Measurements from ENCODE around the gene FOXN4. TPM values are rescaled to one million over a fixed set of nuclear protein-coding genes. Genes with fewer than 3 reads are reported as not detected.

FOXN4 gene
- total RNA-seq, 1 experiment from 2014 or later: 0.52 TPM

- Histone ChIP-seq H3K36me3 (ENCODE audit: control insufficient read depth in 1 of 2, insufficient read depth in 2 of 2, low read length in 2 of 2) (no peaks in the 10 kb centered on the region), H3K27me3 (ENCODE audit: insufficient read depth, low read length) (no peaks in the 10 kb centered on the region), H4K20me1 (ENCODE audit: insufficient read depth) (no peaks in the 10 kb centered on the region), H2AFZ (ENCODE audit: low read depth, low read length, poor library complexity, severe bottlenecking) (no peak overlapping the region), H3K79me2 (ENCODE audit: insufficient read depth, low read length) (no peaks in the 10 kb centered on the region), H3K4me2 (ENCODE audit: low read length) (no peak overlapping the region), H3K9me3 (ENCODE audit: control insufficient read depth in 1 of 2, insufficient read depth in 1 of 2, low read depth in 1 of 2, low read length in 2 of 2) (no peaks in the 10 kb centered on the region), H3K9ac (ENCODE audit: low read length) (no peak overlapping the region), H3K9me2 (ENCODE audit: insufficient read depth) (no peaks in the 10 kb centered on the region), H3K27ac (ENCODE audit: low read depth, low read length) (no peak overlapping the region), H3K4me3 (replicated peaks in 1 of 2; ENCODE audit: low read depth in 1 of 2, low read length in 2 of 2) (no peak overlapping the region), H3K4me1 (ENCODE audit: control insufficient read depth in 1 of 2, insufficient read depth in 2 of 2, low read length in 2 of 2) (no peaks in the 10 kb centered on the region)
- ATAC-seq (no peak), DNase-seq (ENCODE audit: low read depth, low spot score) (no peak)
- ChIA-PET POLR2A (no interaction called here), CTCF (no interaction called here), RAD21 (ENCODE audit: low non-redundant PET in 1 of 2, low total read pairs in 2 of 2, uncharacterized antibody in 2 of 2, unreplicated experiment in 2 of 2) (no interaction called here)
- TF ChIP-seq SRF (IDR thresholded peaks at IDR 0.05; ENCODE audit: low read depth) (no peak), EZH2phosphoT487 (IDR thresholded peaks at IDR 0.05; ENCODE audit: borderline replicate concordance) (no peak), EZH2 (IDR thresholded peaks at IDR 0.05) (no peak), ZNF274 (IDR thresholded peaks at IDR 0.05; ENCODE audit: low read depth, low read length) (no peak), JUND (IDR thresholded peaks at IDR 0.05) (no peak), POLR2AphosphoS5 (IDR thresholded peaks at IDR 0.05; ENCODE audit: low read depth, low read length) (no peak), MAX (IDR thresholded peaks at IDR 0.05) (no peak), YY1 (IDR thresholded peaks at IDR 0.05; ENCODE audit: extremely low read depth, insufficient replicate concordance, low read depth, low read length) (no peak), EGR1 (IDR thresholded peaks at IDR 0.05; ENCODE audit: low read depth) (no peak)
- intact Hi-C loops (cut with micrococcal nuclease): no loop called here
- BruUV-seq (replicated peaks): no TSS peak
These were observed 12.7 kb downstream of the FOXN4 start for GRCh38 chr12:109296431-109296830.

- Histone ChIP-seq H3K4me2 (ENCODE audit: low read length) (no peak overlapping the region), H3K4me3 (replicated peaks in 1 of 2; ENCODE audit: low read depth in 1 of 2, low read length in 2 of 2) (no peak overlapping the region), H4K20me1 (ENCODE audit: insufficient read depth) (no peaks in the 10 kb centered on the region), H3K9me3 (ENCODE audit: control insufficient read depth in 1 of 2, insufficient read depth in 1 of 2, low read depth in 1 of 2, low read length in 2 of 2) (no peaks in the 10 kb centered on the region), H3K27ac (ENCODE audit: low read depth, low read length) (no peak overlapping the region), H2AFZ (ENCODE audit: low read depth, low read length, poor library complexity, severe bottlenecking) (no peak overlapping the region), H3K4me1 (ENCODE audit: control insufficient read depth in 1 of 2, insufficient read depth in 2 of 2, low read length in 2 of 2) (no peaks in the 10 kb centered on the region), H3K9ac (ENCODE audit: low read length) (no peak overlapping the region), H3K36me3 (ENCODE audit: control insufficient read depth in 1 of 2, insufficient read depth in 2 of 2, low read length in 2 of 2) (no peaks in the 10 kb centered on the region), H3K9me2 (ENCODE audit: insufficient read depth) (no peaks in the 10 kb centered on the region), H3K79me2 (ENCODE audit: insufficient read depth, low read length) (no peaks in the 10 kb centered on the region), H3K27me3 (ENCODE audit: insufficient read depth, low read length) (no peaks in the 10 kb centered on the region)
- ChIA-PET POLR2A (no interaction called here), CTCF (no interaction called here), RAD21 (ENCODE audit: low non-redundant PET in 1 of 2, low total read pairs in 2 of 2, uncharacterized antibody in 2 of 2, unreplicated experiment in 2 of 2) (no interaction called here)
- TF ChIP-seq TCF7L2 (IDR thresholded peaks at IDR 0.05; ENCODE audit: borderline replicate concordance, extremely low read depth, insufficient read depth, insufficient read length) (no peak), EZH2phosphoT487 (IDR thresholded peaks at IDR 0.05; ENCODE audit: borderline replicate concordance) (no peak), CBX3 (IDR thresholded peaks at IDR 0.05; ENCODE audit: low read depth) (no peak), EZH2 (IDR thresholded peaks at IDR 0.05) (no peak), MAX (IDR thresholded peaks at IDR 0.05) (no peak)
- no TSS peak for BruUV-seq (replicated peaks)
- intact Hi-C loops (cut with micrococcal nuclease): no loop called here
- ATAC-seq (no peak), DNase-seq (ENCODE audit: low read depth, low spot score) (no peak)
These were observed 13.2 kb downstream of the FOXN4 start for GRCh38 chr12:109295764-109296425.

All from HCT116 (cell line).